WTC11 (cell line): Measurements from ENCODE around the gene RESP18. TPM values are rescaled to one million over a fixed set of nuclear protein-coding genes. Genes with fewer than 3 reads are reported as not detected.

Experiments used
- ATAC-seq: fragments of 200-7000 bp; cut with Tn5 transposase; 2 replicates; pipeline ENCODE4 v1.10.0; 2021; ENCODE audit warnings: mild to moderate bottlenecking, moderate library complexity
- CTCF ChIA-PET: fragments of 300-600 bp; sonication (Branson Sonifier 250); formaldehyde crosslinking; loops from one replicate; lab custom pipeline; 2021; ENCODE audit warnings: antibody characterized with exemption; lab: Charles Lee
- POLR2A ChIA-PET: fragments of 350-600 bp; sonication (Branson Sonifier 250); formaldehyde crosslinking; loops from one replicate; lab custom pipeline; 2021; ENCODE audit warnings: antibody characterized with exemption; lab: Charles Lee
- DNase-seq: peaks from one replicate; pipeline ENCODE4 v3.0.0; 2021; ENCODE audit warnings: low spot score
- H3K27ac Mint-ChIP-seq: 2 replicates; pipeline ENCODE4 v1.8.0; 2021; ENCODE audit warnings: mixed read lengths
- H3K27me3 Mint-ChIP-seq: 2 replicates; pipeline ENCODE4 v1.8.0; 2021; ENCODE audit warnings: low read depth, mild to moderate bottlenecking, moderate library complexity, mixed read lengths
- H3K36me3 Mint-ChIP-seq: 2 replicates; pipeline ENCODE4 v1.8.0; 2021; ENCODE audit warnings: mixed read lengths
- H3K4me1 Mint-ChIP-seq: 2 replicates; pipeline ENCODE4 v1.8.0; 2022; ENCODE audit warnings: mixed read lengths
- H3K4me3 Mint-ChIP-seq: 2 replicates; pipeline ENCODE4 v1.8.0; 2021; ENCODE audit warnings: mild to moderate bottlenecking, moderate library complexity, mixed read lengths
- H3K9me3 Mint-ChIP-seq: 2 replicates; pipeline ENCODE4 v1.8.0; 2021; ENCODE audit warnings: mixed read lengths
- ELF4 ChIP-seq: sonication (generic); formaldehyde crosslinking; IDR thresholded peaks from 2 replicates; pipeline ENCODE4 v1.8.1; 2022; ENCODE audit warnings: low read depth, mild to moderate bottlenecking, moderate library complexity, missing genetic modification reagents
- EMX1 ChIP-seq: fragments of 250-450 bp; sonication (Bioruptor Pico); IDR thresholded peaks from 2 replicates; pipeline ENCODE4 v1.8.0; 2021; ENCODE audit warnings: mild to moderate bottlenecking
- FOXJ3 ChIP-seq: sonication (generic); formaldehyde crosslinking; IDR thresholded peaks from 2 replicates; pipeline ENCODE4 v1.9.0; 2021; ENCODE audit warnings: missing genetic modification reagents, mild to moderate bottlenecking, borderline replicate concordance
- GABPB1 ChIP-seq: sonication (generic); formaldehyde crosslinking; IDR thresholded peaks from 2 replicates; pipeline ENCODE4 v1.8.1; 2023; ENCODE audit warnings: mild to moderate bottlenecking, missing genetic modification reagents
- GTF2I ChIP-seq: fragments of 250-450 bp; sonication (Bioruptor Pico); conservative IDR thresholded peaks from 2 replicates; pipeline ENCODE4 v1.4.0; 2021; ENCODE audit warnings: mild to moderate bottlenecking
- IRF2 ChIP-seq: sonication (generic); formaldehyde crosslinking; IDR thresholded peaks from 2 replicates; pipeline ENCODE4 v1.8.0; 2022; ENCODE audit warnings: low read depth, missing genetic modification reagents, borderline replicate concordance
- JAZF1 ChIP-seq: fragments of 250-450 bp; sonication (Bioruptor Pico); IDR thresholded peaks from 2 replicates; pipeline ENCODE4 v1.9.0; 2021; ENCODE audit warnings: moderate library complexity, mild to moderate bottlenecking, inconsistent platforms
- NFYB ChIP-seq: sonication (generic); formaldehyde crosslinking; conservative IDR thresholded peaks from 2 replicates; pipeline ENCODE4 v1.8.0; 2022; ENCODE audit warnings: low read depth, missing genetic modification reagents
- NR3C1 ChIP-seq: sonication (generic); formaldehyde crosslinking; conservative IDR thresholded peaks from 2 replicates; pipeline ENCODE4 v1.8.1; 2023; ENCODE audit warnings: low read depth, mild to moderate bottlenecking, missing genetic modification reagents
- PRRX2 ChIP-seq: fragments of 250-450 bp; sonication (Bioruptor Pico); IDR thresholded peaks from 2 replicates; pipeline ENCODE4 v1.8.0; 2021; ENCODE audit warnings: mild to moderate bottlenecking
- TCF7 ChIP-seq: sonication (generic); formaldehyde crosslinking; IDR thresholded peaks from 2 replicates; pipeline ENCODE4 v1.8.0; 2022; ENCODE audit warnings: mild to moderate bottlenecking, low read depth, missing genetic modification reagents, moderate library complexity
- TEAD4 ChIP-seq: sonication (generic); formaldehyde crosslinking; IDR thresholded peaks from 2 replicates; pipeline ENCODE4 v1.8.0; 2022; ENCODE audit warnings: mild to moderate bottlenecking, missing genetic modification reagents
- TP53 ChIP-seq: sonication (generic); formaldehyde crosslinking; IDR thresholded peaks from 2 replicates; pipeline ENCODE4 v1.8.1; 2023; ENCODE audit warnings: mild to moderate bottlenecking, missing genetic modification reagents
- ZNF121 ChIP-seq: sonication (generic); formaldehyde crosslinking; IDR thresholded peaks from 2 replicates; pipeline ENCODE4 v1.8.0; 2023; ENCODE audit warnings: missing genetic modification reagents
- ZNF263 ChIP-seq: sonication (generic); formaldehyde crosslinking; IDR thresholded peaks from 2 replicates; pipeline ENCODE4 v1.8.1; 2022; ENCODE audit warnings: low read depth, mild to moderate bottlenecking, moderate library complexity, missing genetic modification reagents
- ZNF416 ChIP-seq: fragments of 250-450 bp; sonication (Bioruptor Pico); IDR thresholded peaks from 2 replicates; pipeline ENCODE4 v1.9.0; 2021; ENCODE audit warnings: mild to moderate bottlenecking, inconsistent platforms
- total RNA-seq: library from RNA; stranded (reverse); gene quantifications from 3 replicates; pipeline ENCODE4 v1.2.3, GENCODE V29; 2021
- TF ChIP-seq, protein P1 (sequence below): fragments of 250-450 bp; sonication (Bioruptor Pico); IDR thresholded peaks from 2 replicates; pipeline ENCODE4 v1.8.0; 2021; ENCODE audit warnings: mild to moderate bottlenecking
- TF ChIP-seq, protein P2 (sequence below): sonication (generic); formaldehyde crosslinking; IDR thresholded peaks from 2 replicates; pipeline ENCODE4 v1.8.0; 2022; ENCODE audit warnings: mild to moderate bottlenecking, missing genetic modification reagents
- TF ChIP-seq, protein P3 (sequence below): fragments of 250-450 bp; sonication (Bioruptor Pico); IDR thresholded peaks from 2 replicates; pipeline ENCODE4 v1.9.0; 2021; ENCODE audit warnings: mild to moderate bottlenecking, borderline replicate concordance
- TF ChIP-seq, protein P4 (sequence below): sonication (generic); formaldehyde crosslinking; IDR thresholded peaks from 2 replicates; pipeline ENCODE4 v1.8.0; 2022; ENCODE audit warnings: mild to moderate bottlenecking, missing genetic modification reagents
- TF ChIP-seq, protein P5 (sequence below): sonication (generic); formaldehyde crosslinking; IDR thresholded peaks from 2 replicates; pipeline ENCODE4 v1.8.1; 2022; ENCODE audit warnings: mild to moderate bottlenecking, missing genetic modification reagents, moderate library complexity, borderline replicate concordance
- TF ChIP-seq, protein P6 (sequence below): sonication (generic); formaldehyde crosslinking; IDR thresholded peaks from 2 replicates; pipeline ENCODE4 v1.8.1; 2022; ENCODE audit warnings: low read depth, missing genetic modification reagents, borderline replicate concordance
- TF ChIP-seq, protein P7 (sequence below): sonication (generic); formaldehyde crosslinking; IDR thresholded peaks from 2 replicates; pipeline ENCODE4 v1.8.1; 2023; ENCODE audit warnings: mild to moderate bottlenecking, moderate library complexity, missing genetic modification reagents
- TF ChIP-seq, protein P8 (sequence below): sonication (generic); formaldehyde crosslinking; IDR thresholded peaks from 2 replicates; pipeline ENCODE4 v1.8.1; 2022; ENCODE audit warnings: missing genetic modification reagents, borderline replicate concordance

Gene RESP18
- total RNA-seq, 1 experiment from 2014 or later: not detected

DNA sequence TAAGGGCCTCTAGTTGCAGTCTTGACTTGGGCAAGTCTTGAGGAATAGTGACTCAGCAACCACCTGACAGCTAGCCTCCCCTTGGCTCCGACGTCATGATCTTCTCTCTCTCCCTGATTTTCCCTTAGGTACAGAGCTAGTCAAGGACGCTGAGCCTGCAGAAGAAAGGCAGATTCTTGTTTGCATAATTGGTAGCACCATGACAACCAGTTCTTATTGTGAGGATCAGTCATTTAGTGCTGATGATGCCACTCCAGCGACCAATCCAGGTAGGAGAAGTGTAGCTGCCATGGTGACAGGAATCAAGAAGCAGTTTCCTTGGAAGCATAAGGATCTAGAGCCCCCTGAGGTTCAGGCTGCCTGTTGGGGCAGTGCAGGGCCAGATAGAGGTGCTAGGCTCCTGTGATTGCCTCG, 2.8 kb upstream of the RESP18 start:
- DNase-seq (peak; percentile 24), ATAC-seq (peak; percentile 62)
- Mint-ChIP-seq H3K27ac (no peak overlapping the region), H3K4me3 (no peak overlapping the region), H3K4me1 (peaks cover 11% of the 10 kb centered on the region), H3K36me3 (no peaks in the 10 kb centered on the region), H3K27me3 (peaks cover 76% of the 10 kb centered on the region), H3K9me3 (peaks cover 6% of the 10 kb centered on the region; the same call in 1 of the 2 replicates)
- POLR2A ChIA-PET: interaction anchor here (0.8 kb wide), 1 partner anchor 55 kb away, joined by 4 read pairs; the partner anchor contains the start of gene DNAJB2
- CTCF ChIA-PET: interaction anchor here (0.5 to 2.8 kb wide), 7 partner anchors 9 to 168 kb away, joined by 3 to 11 read pairs (median 4); partner anchors contain the start of genes DNPEP and PTPRN
- TF ChIP-seq NFYB: no peak
- TF ChIP-seq ZNF263 (CRISPR knock-in tag): no peak
- TF ChIP-seq, protein P1, sequence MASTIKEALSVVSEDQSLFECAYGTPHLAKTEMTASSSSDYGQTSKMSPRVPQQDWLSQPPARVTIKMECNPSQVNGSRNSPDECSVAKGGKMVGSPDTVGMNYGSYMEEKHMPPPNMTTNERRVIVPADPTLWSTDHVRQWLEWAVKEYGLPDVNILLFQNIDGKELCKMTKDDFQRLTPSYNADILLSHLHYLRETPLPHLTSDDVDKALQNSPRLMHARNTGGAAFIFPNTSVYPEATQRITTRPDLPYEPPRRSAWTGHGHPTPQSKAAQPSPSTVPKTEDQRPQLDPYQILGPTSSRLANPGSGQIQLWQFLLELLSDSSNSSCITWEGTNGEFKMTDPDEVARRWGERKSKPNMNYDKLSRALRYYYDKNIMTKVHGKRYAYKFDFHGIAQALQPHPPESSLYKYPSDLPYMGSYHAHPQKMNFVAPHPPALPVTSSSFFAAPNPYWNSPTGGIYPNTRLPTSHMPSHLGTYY (CRISPR knock-in tag): no peak
- TF ChIP-seq, protein P2, sequence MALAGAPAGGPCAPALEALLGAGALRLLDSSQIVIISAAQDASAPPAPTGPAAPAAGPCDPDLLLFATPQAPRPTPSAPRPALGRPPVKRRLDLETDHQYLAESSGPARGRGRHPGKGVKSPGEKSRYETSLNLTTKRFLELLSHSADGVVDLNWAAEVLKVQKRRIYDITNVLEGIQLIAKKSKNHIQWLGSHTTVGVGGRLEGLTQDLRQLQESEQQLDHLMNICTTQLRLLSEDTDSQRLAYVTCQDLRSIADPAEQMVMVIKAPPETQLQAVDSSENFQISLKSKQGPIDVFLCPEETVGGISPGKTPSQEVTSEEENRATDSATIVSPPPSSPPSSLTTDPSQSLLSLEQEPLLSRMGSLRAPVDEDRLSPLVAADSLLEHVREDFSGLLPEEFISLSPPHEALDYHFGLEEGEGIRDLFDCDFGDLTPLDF (CRISPR knock-in tag): no peak
- no peak for TF ChIP-seq ZNF121 (CRISPR knock-in tag)
- TF ChIP-seq GABPB1 (CRISPR knock-in tag): no peak
- no peak for TF ChIP-seq ZNF416 (CRISPR knock-in tag)
- TF ChIP-seq, protein P3, sequence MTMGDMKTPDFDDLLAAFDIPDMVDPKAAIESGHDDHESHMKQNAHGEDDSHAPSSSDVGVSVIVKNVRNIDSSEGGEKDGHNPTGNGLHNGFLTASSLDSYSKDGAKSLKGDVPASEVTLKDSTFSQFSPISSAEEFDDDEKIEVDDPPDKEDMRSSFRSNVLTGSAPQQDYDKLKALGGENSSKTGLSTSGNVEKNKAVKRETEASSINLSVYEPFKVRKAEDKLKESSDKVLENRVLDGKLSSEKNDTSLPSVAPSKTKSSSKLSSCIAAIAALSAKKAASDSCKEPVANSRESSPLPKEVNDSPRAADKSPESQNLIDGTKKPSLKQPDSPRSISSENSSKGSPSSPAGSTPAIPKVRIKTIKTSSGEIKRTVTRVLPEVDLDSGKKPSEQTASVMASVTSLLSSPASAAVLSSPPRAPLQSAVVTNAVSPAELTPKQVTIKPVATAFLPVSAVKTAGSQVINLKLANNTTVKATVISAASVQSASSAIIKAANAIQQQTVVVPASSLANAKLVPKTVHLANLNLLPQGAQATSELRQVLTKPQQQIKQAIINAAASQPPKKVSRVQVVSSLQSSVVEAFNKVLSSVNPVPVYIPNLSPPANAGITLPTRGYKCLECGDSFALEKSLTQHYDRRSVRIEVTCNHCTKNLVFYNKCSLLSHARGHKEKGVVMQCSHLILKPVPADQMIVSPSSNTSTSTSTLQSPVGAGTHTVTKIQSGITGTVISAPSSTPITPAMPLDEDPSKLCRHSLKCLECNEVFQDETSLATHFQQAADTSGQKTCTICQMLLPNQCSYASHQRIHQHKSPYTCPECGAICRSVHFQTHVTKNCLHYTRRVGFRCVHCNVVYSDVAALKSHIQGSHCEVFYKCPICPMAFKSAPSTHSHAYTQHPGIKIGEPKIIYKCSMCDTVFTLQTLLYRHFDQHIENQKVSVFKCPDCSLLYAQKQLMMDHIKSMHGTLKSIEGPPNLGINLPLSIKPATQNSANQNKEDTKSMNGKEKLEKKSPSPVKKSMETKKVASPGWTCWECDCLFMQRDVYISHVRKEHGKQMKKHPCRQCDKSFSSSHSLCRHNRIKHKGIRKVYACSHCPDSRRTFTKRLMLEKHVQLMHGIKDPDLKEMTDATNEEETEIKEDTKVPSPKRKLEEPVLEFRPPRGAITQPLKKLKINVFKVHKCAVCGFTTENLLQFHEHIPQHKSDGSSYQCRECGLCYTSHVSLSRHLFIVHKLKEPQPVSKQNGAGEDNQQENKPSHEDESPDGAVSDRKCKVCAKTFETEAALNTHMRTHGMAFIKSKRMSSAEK (CRISPR knock-in tag): no peak
- TF ChIP-seq, protein P4, sequence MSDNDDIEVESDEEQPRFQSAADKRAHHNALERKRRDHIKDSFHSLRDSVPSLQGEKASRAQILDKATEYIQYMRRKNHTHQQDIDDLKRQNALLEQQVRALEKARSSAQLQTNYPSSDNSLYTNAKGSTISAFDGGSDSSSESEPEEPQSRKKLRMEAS: no peak
- TF ChIP-seq, protein P5, sequence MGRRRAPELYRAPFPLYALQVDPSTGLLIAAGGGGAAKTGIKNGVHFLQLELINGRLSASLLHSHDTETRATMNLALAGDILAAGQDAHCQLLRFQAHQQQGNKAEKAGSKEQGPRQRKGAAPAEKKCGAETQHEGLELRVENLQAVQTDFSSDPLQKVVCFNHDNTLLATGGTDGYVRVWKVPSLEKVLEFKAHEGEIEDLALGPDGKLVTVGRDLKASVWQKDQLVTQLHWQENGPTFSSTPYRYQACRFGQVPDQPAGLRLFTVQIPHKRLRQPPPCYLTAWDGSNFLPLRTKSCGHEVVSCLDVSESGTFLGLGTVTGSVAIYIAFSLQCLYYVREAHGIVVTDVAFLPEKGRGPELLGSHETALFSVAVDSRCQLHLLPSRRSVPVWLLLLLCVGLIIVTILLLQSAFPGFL: no peak
- TF ChIP-seq PRRX2 (CRISPR knock-in tag): no peak
- no peak for TF ChIP-seq IRF2 (CRISPR knock-in tag)
- no peak for TF ChIP-seq ELF4
- no peak for TF ChIP-seq TP53 (CRISPR knock-in tag)

DNA sequence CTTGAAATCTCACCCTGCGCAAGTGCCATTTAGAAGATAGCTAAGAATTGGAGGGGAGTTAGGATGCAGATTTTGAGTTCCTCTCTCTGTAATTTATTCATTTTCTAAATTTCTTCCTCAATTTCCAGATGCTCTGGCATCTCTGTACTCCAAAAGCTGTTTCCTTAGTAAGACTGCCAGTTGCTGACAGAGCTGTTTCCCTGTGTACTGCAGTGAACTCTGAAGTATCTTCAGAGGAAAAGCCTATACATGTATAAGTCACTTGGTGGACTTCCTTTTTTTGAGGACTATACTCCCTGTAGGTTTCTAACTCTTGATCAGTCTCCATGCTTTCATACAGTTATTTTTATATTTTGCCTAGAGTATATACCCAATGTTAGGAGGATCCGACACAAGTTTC, 1.5 kb upstream of the RESP18 start:
- Mint-ChIP-seq H3K27me3 (peaks cover 78% of the 10 kb centered on the region), H3K36me3 (no peaks in the 10 kb centered on the region), H3K4me1 (peaks cover 11% of the 10 kb centered on the region), H3K27ac (no peak overlapping the region), H3K9me3 (peaks cover 6% of the 10 kb centered on the region; the same call in 1 of the 2 replicates), H3K4me3 (no peak overlapping the region)
- POLR2A ChIA-PET: no interaction called here
- no peak for DNase-seq
- ATAC-seq: no peak
- CTCF ChIA-PET: interaction anchor here (1.4 kb wide), 1 partner anchor 39 kb away, joined by 5 read pairs; no protein-coding TSS in a partner anchor
- TF ChIP-seq, protein P6, sequence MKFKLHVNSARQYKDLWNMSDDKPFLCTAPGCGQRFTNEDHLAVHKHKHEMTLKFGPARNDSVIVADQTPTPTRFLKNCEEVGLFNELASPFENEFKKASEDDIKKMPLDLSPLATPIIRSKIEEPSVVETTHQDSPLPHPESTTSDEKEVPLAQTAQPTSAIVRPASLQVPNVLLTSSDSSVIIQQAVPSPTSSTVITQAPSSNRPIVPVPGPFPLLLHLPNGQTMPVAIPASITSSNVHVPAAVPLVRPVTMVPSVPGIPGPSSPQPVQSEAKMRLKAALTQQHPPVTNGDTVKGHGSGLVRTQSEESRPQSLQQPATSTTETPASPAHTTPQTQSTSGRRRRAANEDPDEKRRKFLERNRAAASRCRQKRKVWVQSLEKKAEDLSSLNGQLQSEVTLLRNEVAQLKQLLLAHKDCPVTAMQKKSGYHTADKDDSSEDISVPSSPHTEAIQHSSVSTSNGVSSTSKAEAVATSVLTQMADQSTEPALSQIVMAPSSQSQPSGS (CRISPR knock-in tag): no peak
- TF ChIP-seq FOXJ3 (CRISPR knock-in tag): no peak
- TF ChIP-seq, protein P7, sequence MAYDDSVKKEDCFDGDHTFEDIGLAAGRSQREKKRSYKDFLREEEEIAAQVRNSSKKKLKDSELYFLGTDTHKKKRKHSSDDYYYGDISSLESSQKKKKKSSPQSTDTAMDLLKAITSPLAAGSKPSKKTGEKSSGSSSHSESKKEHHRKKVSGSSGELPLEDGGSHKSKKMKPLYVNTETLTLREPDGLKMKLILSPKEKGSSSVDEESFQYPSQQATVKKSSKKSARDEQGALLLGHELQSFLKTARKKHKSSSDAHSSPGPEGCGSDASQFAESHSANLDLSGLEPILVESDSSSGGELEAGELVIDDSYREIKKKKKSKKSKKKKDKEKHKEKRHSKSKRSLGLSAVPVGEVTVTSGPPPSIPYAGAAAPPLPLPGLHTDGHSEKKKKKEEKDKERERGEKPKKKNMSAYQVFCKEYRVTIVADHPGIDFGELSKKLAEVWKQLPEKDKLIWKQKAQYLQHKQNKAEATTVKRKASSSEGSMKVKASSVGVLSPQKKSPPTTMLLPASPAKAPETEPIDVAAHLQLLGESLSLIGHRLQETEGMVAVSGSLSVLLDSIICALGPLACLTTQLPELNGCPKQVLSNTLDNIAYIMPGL (CRISPR knock-in tag): no peak
- no peak for TF ChIP-seq TCF7
- no peak for TF ChIP-seq NR3C1
- TF ChIP-seq, protein P8, sequence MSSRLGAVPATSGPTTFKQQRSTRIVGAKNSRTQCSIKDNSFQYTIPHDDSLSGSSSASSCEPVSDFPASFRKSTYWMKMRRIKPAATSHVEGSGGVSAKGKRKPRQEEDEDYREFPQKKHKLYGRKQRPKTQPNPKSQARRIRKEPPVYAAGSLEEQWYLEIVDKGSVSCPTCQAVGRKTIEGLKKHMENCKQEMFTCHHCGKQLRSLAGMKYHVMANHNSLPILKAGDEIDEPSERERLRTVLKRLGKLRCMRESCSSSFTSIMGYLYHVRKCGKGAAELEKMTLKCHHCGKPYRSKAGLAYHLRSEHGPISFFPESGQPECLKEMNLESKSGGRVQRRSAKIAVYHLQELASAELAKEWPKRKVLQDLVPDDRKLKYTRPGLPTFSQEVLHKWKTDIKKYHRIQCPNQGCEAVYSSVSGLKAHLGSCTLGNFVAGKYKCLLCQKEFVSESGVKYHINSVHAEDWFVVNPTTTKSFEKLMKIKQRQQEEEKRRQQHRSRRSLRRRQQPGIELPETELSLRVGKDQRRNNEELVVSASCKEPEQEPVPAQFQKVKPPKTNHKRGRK (CRISPR knock-in tag): no peak
- TF ChIP-seq TEAD4: no peak
- no peak for TF ChIP-seq EMX1
- TF ChIP-seq JAZF1 (CRISPR knock-in tag): no peak
- no peak for TF ChIP-seq GTF2I
